A673 (cell line): Measurements from ENCODE around the gene DENND5A.

Experiments
- EZH2 ChIP-seq: fragments of 200-600 bp; sonication (generic); IDR thresholded peaks from 2 replicates; pipeline ENCODE4 v1.6.1; 2017; ENCODE audit warnings: borderline replicate concordance, low read depth, mild to moderate bottlenecking, mixed read lengths, antibody characterized with exemption, low read length; ENCODE audit not compliant: poor library complexity, severe bottlenecking
- TF ChIP-seq, protein P1 (sequence below): fragments of 300-800, 200-600 bp; sonication (generic); conservative IDR thresholded peaks from 2 replicates; pipeline ENCODE4 v1.5.1; 2017; ENCODE audit warnings: low read depth, mild to moderate bottlenecking, antibody characterized with exemption, low read length, moderate library complexity, mixed read lengths

- TF ChIP-seq EZH2, result no peak
- TF ChIP-seq, protein P1, sequence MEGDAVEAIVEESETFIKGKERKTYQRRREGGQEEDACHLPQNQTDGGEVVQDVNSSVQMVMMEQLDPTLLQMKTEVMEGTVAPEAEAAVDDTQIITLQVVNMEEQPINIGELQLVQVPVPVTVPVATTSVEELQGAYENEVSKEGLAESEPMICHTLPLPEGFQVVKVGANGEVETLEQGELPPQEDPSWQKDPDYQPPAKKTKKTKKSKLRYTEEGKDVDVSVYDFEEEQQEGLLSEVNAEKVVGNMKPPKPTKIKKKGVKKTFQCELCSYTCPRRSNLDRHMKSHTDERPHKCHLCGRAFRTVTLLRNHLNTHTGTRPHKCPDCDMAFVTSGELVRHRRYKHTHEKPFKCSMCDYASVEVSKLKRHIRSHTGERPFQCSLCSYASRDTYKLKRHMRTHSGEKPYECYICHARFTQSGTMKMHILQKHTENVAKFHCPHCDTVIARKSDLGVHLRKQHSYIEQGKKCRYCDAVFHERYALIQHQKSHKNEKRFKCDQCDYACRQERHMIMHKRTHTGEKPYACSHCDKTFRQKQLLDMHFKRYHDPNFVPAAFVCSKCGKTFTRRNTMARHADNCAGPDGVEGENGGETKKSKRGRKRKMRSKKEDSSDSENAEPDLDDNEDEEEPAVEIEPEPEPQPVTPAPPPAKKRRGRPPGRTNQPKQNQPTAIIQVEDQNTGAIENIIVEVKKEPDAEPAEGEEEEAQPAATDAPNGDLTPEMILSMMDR, result no peak
Measured at GRCh38 chr11:9266132-9266736, 1.1 kb upstream of the DENND5A start.
